22Rv1 (cell line): Measurements from ENCODE around the gene HIVEP3.

ENCODE experiments used
- ZFX ChIP-seq: fragments of 450-650 bp; IDR thresholded peaks from 2 replicates; pipeline ENCODE4 v1.6.1; 2017; ENCODE audit warnings: antibody characterized with exemption, borderline replicate concordance
- TF ChIP-seq, protein P1 (sequence below): fragments of 450-650 bp; IDR thresholded peaks from 2 replicates; pipeline ENCODE4 v1.5.1; 2017; ENCODE audit warnings: mild to moderate bottlenecking

DNA sequence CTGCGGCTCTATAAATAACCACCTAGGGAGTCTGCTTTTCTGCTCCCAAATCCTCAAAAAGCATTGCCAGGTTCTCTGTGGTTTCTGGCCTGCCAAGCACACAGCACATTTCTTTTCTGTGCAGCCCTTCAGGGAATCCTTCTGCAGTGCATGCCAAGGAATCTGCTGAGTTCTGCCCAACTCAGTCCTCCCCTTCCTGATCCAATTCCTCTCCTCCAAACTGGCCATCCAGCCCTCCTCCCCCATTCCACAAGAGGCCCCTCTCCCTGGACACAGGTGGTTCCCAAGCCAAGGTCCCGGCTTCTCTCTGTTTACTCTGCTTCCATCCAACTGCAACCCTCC is 61.8 kb downstream of the HIVEP3 start:
- TF ChIP-seq, protein P1, sequence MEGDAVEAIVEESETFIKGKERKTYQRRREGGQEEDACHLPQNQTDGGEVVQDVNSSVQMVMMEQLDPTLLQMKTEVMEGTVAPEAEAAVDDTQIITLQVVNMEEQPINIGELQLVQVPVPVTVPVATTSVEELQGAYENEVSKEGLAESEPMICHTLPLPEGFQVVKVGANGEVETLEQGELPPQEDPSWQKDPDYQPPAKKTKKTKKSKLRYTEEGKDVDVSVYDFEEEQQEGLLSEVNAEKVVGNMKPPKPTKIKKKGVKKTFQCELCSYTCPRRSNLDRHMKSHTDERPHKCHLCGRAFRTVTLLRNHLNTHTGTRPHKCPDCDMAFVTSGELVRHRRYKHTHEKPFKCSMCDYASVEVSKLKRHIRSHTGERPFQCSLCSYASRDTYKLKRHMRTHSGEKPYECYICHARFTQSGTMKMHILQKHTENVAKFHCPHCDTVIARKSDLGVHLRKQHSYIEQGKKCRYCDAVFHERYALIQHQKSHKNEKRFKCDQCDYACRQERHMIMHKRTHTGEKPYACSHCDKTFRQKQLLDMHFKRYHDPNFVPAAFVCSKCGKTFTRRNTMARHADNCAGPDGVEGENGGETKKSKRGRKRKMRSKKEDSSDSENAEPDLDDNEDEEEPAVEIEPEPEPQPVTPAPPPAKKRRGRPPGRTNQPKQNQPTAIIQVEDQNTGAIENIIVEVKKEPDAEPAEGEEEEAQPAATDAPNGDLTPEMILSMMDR, result no peak
- TF ChIP-seq ZFX, result no peak
